Pancreas (tissue), 10 donors: ENCODE results near the gene SLC50A1. TPM values are rescaled to one million over a fixed set of nuclear protein-coding genes. Genes with fewer than 3 reads are reported as not detected.

Experiments used
- ATAC-seq, 4 donors: fragments of 200-7000 bp; cut with Tn5 transposase; one replicate each; pipeline versions ENCODE4 v1.8.0 to v1.9.1; 2020; ENCODE audit warnings: mild to moderate bottlenecking in 4 of 4, moderate library complexity in 4 of 4
- DNase-seq, 6 donors: peaks; one replicate each; pipeline ENCODE4 v3.0.0-alpha.2; 2020
- FAIRE-seq: peaks from 2 replicates; lab custom pipeline; 2012; peaks lifted over from hg19 to GRCh38; lab: Jason Lieb, UNC
- H3K27ac ChIP-seq, 4 donors: fragments of 200-600 bp; sonication (generic); 1 replicate in 3 of 4; 2 replicates in 1 of 4; pipeline versions ENCODE4 v1.5.0 to v1.8.0; 2020
- H3K27me3 ChIP-seq, 4 donors: fragments of 200-600 bp; one replicate each; pipeline ENCODE4 v1.8.0; 2021
- H3K36me3 ChIP-seq, 3 donors: fragments of 200-600 bp; sonication (generic) in 1 of 3; one replicate each; pipeline versions ENCODE4 v1.5.0 to v1.8.0; 2020 to 2021
- H3K4me1 ChIP-seq, 3 donors: fragments of 200-600 bp; one replicate each; pipeline ENCODE4 v1.8.0; 2021
- H3K4me3 ChIP-seq, 4 donors: fragments of 200-600 bp; sonication (generic) in 2 of 4; one replicate each; pipeline versions ENCODE4 v1.5.0 to v1.8.0; 2020 to 2021
- H3K9me3 ChIP-seq, 4 donors: fragments of 200-600 bp; one replicate each; pipeline ENCODE4 v1.8.0; 2021
- CTCF ChIP-seq, 4 donors: fragments of 200-600 bp; sonication (generic) in 3 of 4; IDR thresholded peaks; one replicate each; pipeline versions ENCODE4 v1.5.0 to v1.8.0; 2021; ENCODE audit warnings: antibody characterized with exemption in 4 of 4
- WGBS, 2 donors: extraction: QIAGEN DNeasy Blood & Tissue Kit; methylation state at CpG; one replicate each; pipeline ENCODE4 v1.1.7; 2013; 5-methylcytosine and 5-hydroxymethylcytosine counted together
- intact Hi-C, 3 donors: fragments of 100-400 bp; cut with DNase I; formaldehyde crosslinking; loops; one replicate each; pipeline versions ENCODE4 v1.11.1 to v1.14.2; 2022
- polyA plus RNA-seq, 2 donors: library from polyadenylated mRNA; stranded (reverse); fragments of 200-250 nt; gene quantifications; one replicate each; pipeline ENCODE4 v1.2.3, GENCODE V29; 2013
- total RNA-seq, 6 donors: library from RNA; stranded (reverse); fragmentation: NEBNext Ultra II Directional in 4 of 6; extraction: Animal tissue kit (Norgen Biotek cat#: 25700) in 4 of 6; gene quantifications; one replicate each; pipeline versions ENCODE4 v1.2.1 to v1.2.4, GENCODE V29; 2021 to 2023
- donor health status: healthy with polysubstance abuse.
- donor health status: DM: no; HTN: no; CAD: no; lungs with moderate emphysema.
- donor health status: DM: no; HTN: no; CAD: no.
- donor health status: control.
- donor health status: control.
- donor health status: Bipolar disorder and iron deficiency.
- donor health status: DM: yes; HTN: yes; CAD: no.
- donor health status: DM: no; HTN: no; CAD: no.
- donor health status: DM: no; HTN: no; CAD: no.
- donor health status: DM: yes; HTN: yes; CAD: no.

The SLC50A1 gene
- total RNA-seq (10 to 100 TPM; 18.7 to 33.3 (median 26.2) TPM), polyA plus RNA-seq (10 to 100 TPM; 32.8 to 33.0 TPM)

GRCh38 chr1:155135415-155136028, at the start of gene SLC50A1:
Gene SLC50A1, plus strand, starts transcription at chr1:155135852. Its CDS starts 60 bp downstream, at chr1:155135912.
- peak within 1 kb of the TSS; percentile 29 to 63 (median 50) for H3K4me3 ChIP-seq
- H3K9me3 ChIP-seq, result no peaks in the 10 kb centered on the region
- WGBS, 2 donors, result 0 to 1% methylated on average over 38 to 52 of the region's 52 CpGs
- peak within 1 kb of the TSS; percentile 87 to 99 (median 98) for H3K27ac ChIP-seq
- peak in 3 of 4 donors; percentile 17 to 42 (median 33) for TF ChIP-seq CTCF (IDR thresholded peaks at IDR 0.05)
- no peaks in the 10 kb centered on the region for H3K27me3 ChIP-seq
- H3K4me1 ChIP-seq, result peaks cover 33 to 62% (median 36%) of the 10 kb centered on the region in 3 donors
- ATAC-seq, result peak; percentile 88 to 93 (median 90)
- H3K36me3 ChIP-seq, result peaks cover 0 to 31% (median 19%) of the 10 kb centered on the region in 3 donors
- intact Hi-C loops, result no loop called here
- FAIRE-seq, result no peak
- peak; percentile 94 to 98 (median 96) for DNase-seq

- FAIRE-seq (no peak), ATAC-seq (peak; percentile 22 to 46 (median 43)), DNase-seq (peak; percentile 59 to 89 (median 77))
- Histone ChIP-seq H3K4me1 (peaks cover 13 to 22% (median 17%) of the 10 kb centered on the region in 3 donors), H3K36me3 (no peaks in the 10 kb centered on the region), H3K27ac (no peak overlapping the region), H3K4me3 (peak overlapping the region in 2 of 4 donors; percentile 72 to 77), H3K27me3 (peaks cover 0 to 21% (median 6%) of the 10 kb centered on the region in 4 donors), H3K9me3 (no peaks in the 10 kb centered on the region)
- WGBS, 2 donors, result 10 to 13% methylated on average over 23 to 24 of the region's 24 CpGs
- peak; percentile 98 to 99 (median 98) for TF ChIP-seq CTCF (IDR thresholded peaks at IDR 0.05)
- intact Hi-C loops, result no loop called here
Measured at GRCh38 chr1:155086128-155086741, 49.4 kb upstream of the SLC50A1 start.

- Histone ChIP-seq H3K27me3 (peaks cover 0 to 15% (median 4%) of the 10 kb centered on the region in 4 donors), H3K36me3 (no peaks in the 10 kb centered on the region), H3K4me1 (peaks cover 6 to 18% (median 14%) of the 10 kb centered on the region in 3 donors), H3K4me3 (no peak overlapping the region), H3K27ac (no peak overlapping the region), H3K9me3 (no peaks in the 10 kb centered on the region)
- FAIRE-seq (no peak), ATAC-seq (no peak), DNase-seq (peak in 1 of 6 donors; percentile 43)
- WGBS, 2 donors, result 68 to 71% methylated on average over 8 of the region's 8 CpGs
- intact Hi-C loops, result no loop called here
- TF ChIP-seq CTCF (IDR thresholded peaks at IDR 0.05), result no peak
Measured at GRCh38 chr1:155086856-155087535, 48.7 kb upstream of the SLC50A1 start.

- Histone ChIP-seq H3K4me1 (peaks cover 0 to 4% (median 0%) of the 10 kb centered on the region in 3 donors), H3K36me3 (no peaks in the 10 kb centered on the region), H3K27ac (no peak overlapping the region), H3K4me3 (no peak overlapping the region), H3K27me3 (no peaks in the 10 kb centered on the region), H3K9me3 (no peaks in the 10 kb centered on the region)
- peak in 5 of 6 donors; percentile 58 to 94 (median 84) for DNase-seq
- no peak for FAIRE-seq
- intact Hi-C loops, result loop anchor here in 2 of 3 donors (2.0 to 5.0 kb wide), 2 partner anchors 75 to 76 kb away; no protein-coding TSS in a partner anchor
- WGBS, 2 donors, result 14% methylated on average over 29 of the region's 29 CpGs
- ATAC-seq, result peak; percentile 77 to 86 (median 84)
- TF ChIP-seq CTCF (IDR thresholded peaks at IDR 0.05), result peak; percentile 94 to 99 (median 96)
Measured at GRCh38 chr1:155091071-155092051, 44.3 kb upstream of the SLC50A1 start.
